ENCODE data around the gene ERG.

DNA sequence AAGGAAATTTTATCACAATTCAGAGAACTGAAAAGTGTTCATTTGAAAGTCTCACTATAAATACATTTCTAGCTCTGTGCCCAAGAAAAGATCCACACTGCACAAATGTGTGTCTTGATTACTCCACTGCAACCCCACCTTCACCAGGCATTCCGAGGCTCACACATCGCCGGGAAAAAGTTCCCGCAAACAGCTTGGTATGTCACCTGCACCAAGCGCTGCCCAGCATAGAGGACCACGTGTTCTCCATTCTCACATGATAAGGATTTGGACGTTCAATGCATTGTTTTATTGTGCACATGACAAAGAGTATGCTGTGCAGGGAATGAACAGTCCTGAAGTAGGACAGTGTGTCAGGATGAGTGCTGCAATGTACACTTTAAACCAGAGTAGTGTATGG is 70.1 kb downstream of the ERG start:
- no peak for TF ChIP-seq CTCF (IDR thresholded peaks at IDR 0.05)
- no peak for TF ChIP-seq POLR2A (IDR thresholded peaks at IDR 0.05)
